NK-92 treated with Interleukin-12 subunit alpha and Interleukin-12 subunit beta, amount 100 ng/mL, for 24 hours (cell line): ENCODE results near the gene ANKRD33.

ENCODE experiments used
- DNase-seq: peaks from one replicate; lab custom pipeline; 2025; lab: John Stamatoyannopoulos, UW

ANKRD33 gene

GRCh38 chr12:51904951-51905470, 17.1 kb downstream of the ANKRD33 start:
- DNase-seq = no peak

DNA sequence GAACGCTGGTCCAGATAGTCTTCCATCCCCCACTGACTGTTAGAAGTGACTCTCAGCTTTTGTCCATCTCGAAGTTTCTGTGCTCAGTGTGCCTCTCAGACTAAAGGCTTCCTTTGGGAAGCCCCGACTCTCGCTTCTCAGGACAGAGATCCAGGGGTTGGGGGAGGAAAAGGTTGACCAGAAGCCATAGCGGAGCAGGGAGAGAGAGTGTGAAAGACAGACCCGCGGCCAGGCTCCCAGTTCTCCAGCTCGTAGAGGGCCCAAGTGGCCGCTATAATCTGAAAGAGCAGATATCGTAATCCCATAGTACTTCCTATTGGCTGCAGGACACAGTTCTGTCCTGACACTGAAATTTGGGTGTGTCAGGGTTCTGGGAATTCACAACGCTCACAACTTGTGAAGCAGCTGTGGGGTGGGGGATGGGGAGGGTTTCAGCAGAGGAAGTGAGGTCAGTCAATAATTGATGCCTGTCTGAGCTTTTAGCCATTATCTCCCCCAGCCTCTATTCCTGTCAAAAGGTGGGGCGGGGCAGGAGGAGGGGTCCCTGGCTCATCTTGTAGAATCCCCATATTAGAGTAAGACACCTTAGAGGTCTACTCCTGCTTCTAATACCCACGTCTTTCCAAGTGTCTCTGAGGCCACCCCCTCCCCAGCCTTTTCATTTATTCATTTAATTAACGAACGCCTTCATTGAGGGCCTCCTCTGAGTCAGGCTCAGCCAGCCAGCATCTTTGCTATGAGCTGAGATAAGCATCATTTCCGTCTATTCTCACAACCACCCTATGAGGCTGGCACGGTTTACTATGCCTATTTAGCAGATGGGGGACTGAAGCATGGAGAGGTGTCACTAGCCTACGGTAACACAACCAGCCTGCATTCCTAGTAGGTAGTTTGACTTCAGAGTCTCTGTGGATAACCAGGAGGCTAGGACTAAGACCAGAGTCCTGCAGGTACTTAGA, 17.8 kb downstream of the ANKRD33 start:
- DNase-seq = no peak

DNA sequence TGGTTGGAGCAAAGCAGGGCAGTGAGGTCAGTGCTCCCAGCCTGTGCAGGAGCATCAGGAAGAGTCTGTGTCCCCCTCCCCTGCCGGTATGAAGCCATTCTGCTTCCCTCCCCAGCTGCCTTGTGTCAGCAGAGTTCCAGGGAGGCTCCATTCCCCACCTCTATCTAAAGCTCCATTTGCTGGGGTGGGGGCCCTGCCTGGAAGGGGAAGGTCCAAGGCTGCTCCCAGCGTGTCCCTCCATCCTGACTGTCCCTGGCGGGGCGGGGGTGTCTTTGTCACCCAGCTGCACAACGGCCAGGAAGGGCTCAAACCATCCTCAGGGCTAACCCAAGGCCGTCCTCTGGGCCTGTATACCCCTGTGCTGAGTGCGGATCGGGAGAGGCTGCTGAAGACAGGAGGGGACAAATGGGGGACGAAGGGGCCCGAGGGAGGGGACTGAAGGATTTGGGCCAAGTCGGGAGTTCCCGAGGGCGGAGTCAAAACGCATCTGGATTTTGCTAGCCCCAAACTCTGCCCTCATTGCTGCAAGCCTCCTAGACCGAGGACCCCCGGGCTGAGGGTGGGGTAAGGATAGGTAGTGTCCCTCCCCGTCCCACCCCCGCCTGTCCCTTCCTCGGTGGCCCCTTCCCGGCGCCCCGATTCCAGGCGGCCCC, 18.7 kb downstream of the ANKRD33 start:
- no peak for DNase-seq

DNA sequence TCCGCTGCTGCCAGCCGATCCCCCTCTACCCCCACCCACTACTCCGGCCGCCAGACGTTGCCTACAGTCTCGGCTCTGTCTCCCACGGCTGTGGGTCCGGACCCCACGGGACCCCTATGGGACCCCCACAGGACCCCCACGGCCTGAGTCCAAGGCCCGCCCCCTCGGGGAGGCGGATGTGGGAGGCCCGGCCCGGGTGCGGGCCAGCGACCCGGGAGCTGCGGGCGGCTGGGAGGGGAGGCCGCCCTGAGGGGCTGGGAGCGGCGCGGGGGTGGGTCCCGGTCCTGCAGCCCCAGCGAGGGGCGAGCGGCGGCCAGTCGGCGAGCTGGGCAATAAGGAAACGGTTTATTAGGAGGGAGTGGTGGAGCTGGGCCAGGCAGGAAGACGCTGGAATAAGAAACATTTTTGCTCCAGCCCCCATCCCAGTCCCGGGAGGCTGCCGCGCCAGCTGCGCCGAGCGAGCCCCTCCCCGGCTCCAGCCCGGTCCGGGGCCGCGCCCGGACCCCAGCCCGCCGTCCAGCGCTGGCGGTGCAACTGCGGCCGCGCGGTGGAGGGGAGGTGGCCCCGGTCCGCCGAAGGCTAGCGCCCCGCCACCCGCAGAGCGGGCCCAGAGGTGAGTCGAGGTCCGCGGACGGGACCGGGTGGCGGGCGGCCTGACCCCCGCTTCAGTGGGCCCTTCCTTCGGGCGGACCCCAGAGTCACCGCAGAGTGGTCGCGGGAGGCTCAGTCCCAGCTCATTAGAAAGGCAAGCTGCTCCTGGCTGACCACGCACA, 19.4 kb downstream of the ANKRD33 start, which contains the start of gene ACVRL1:
Gene ACVRL1 (plus strand): TSS at position 422 of the 773 bp plus-strand sequence. CDS start 4,971 bp downstream, outside the sequence.
- no peak for DNase-seq

GRCh38 chr12:51907856-51908425, 20.0 kb downstream of the ANKRD33 start:
- DNase-seq = no peak

GRCh38 chr12:51908876-51909592, 21.1 kb downstream of the ANKRD33 start:
- no peak for DNase-seq

- no peak for DNase-seq
These were observed 22.3 kb downstream of the ANKRD33 start for GRCh38 chr12:51910168-51910567.

GRCh38 chr12:51910691-51911090, 22.8 kb downstream of the ANKRD33 start:
- DNase-seq = no peak

GRCh38 chr12:51911307-51911706, 23.4 kb downstream of the ANKRD33 start:
- no peak for DNase-seq

DNA sequence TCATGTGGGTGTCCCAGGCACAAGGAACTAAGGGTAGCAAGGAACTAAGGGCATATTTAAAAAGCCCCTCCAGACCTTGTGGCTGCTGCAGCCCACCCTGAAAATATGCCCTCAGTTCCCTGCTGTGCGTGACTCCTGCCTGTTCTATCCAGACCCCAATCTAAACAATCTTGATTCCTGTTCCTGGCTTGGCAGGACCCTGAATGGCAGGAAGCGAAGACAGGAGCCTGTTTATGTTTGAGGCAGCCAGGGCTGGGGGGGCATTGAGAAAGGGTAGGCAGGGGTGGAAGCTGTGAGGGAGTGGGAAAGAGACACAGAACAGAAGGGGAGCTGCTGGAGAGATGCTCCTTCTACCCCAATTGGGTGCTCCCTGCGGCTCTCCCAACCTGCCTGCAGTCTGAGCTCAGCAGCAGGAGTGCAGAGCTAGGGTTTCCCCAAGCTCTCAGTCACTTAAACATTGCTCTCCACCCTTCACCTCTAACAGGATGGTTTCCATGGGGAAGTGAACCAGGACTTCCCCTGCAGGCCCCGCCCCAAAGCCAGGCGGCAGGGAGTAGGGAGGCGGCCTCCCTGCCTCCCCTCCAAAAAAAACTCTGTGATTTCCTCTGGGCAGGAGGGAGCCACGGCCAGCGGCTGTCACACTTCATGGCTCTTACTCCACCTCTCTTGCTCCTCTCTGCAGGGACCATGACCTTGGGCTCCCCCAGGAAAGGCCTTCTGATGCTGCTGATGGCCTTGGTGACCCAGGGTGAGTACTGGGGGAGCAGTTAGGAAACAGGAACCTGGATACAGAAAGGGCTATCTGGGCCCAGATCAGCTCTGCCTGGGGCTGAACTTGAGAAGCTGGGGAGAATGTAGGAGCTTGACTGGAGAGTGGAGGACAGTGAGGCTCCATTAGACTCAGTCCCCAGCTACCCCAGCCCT, 24.1 kb downstream of the ANKRD33 start:
- DNase-seq = no peak

DNA sequence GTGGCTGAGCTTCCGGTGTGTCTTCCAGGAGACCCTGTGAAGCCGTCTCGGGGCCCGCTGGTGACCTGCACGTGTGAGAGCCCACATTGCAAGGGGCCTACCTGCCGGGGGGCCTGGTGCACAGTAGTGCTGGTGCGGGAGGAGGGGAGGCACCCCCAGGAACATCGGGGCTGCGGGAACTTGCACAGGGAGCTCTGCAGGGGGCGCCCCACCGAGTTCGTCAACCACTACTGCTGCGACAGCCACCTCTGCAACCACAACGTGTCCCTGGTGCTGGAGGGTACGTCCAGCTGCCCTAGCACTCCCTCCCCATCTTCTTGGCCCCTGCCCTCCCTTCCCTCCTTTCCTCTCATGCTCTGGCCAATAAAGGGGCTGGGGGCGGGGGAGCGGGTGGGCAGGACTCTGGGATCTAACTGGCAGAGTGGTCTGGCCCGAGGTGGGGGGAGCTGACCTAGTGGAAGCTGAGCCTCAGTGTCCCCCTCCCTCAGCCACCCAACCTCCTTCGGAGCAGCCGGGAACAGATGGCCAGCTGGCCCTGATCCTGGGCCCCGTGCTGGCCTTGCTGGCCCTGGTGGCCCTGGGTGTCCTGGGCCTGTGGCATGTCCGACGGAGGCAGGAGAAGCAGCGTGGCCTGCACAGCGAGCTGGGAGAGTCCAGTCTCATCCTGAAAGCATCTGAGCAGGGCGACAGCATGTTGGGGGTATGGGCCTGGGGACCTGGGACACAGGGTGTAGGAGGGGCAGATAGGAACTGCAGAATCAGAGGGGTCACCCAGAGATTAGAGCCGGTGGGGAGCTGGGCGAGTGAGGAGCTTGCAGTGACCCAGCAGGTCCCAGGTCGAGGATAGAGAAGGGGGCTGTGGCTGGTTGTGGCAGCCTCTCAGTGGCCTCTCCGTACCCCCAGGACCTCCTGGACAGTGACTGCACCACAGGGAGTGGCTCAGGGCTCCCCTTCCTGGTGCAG, 25.4 kb downstream of the ANKRD33 start:
- DNase-seq = no peak

- no peak for DNase-seq
These were observed 26.4 kb downstream of the ANKRD33 start for GRCh38 chr12:51914034-51914923.

GRCh38 chr12:51915003-51915625, 27.2 kb downstream of the ANKRD33 start:
- no peak for DNase-seq

GRCh38 chr12:51915951-51916350, 28.0 kb downstream of the ANKRD33 start:
- no peak for DNase-seq

GRCh38 chr12:51917041-51917590, 29.2 kb downstream of the ANKRD33 start:
- no peak for DNase-seq

DNA sequence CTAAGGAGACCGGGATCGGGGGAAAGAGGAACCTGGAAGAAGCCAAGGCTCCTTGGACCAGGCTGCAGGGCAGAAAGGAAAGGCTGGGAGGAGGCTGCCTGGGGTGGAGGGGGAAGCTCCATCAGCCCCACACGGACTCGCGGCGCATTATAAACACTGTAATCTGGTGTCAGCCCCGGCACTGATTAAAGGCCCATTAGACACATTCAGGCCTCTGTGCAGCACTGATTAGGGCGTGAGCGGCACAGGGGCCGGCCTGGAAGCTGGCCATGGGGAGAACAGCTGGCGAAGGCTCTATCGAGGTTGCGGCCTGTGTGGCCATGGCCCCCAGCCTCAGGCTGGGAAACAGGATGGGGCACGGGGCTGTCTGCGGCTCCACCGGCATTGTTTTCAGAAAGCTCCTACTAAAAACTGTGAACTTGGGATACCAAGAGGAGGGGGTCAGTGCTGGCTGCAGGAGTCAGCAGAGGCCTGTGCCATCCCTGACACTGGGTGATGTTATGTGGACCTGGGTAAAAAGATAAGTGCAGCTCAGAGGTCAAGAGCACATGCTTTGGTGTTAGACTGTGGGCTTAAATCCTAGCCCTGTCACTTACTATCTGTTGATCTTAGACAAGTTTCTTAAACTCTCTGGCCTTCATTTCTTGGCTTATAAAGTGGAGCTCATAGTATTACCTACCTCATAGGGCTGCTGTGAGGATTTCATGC, 30.0 kb downstream of the ANKRD33 start:
- DNase-seq = no peak
